Measurements from ENCODE around the gene IGFBP1.

DNA sequence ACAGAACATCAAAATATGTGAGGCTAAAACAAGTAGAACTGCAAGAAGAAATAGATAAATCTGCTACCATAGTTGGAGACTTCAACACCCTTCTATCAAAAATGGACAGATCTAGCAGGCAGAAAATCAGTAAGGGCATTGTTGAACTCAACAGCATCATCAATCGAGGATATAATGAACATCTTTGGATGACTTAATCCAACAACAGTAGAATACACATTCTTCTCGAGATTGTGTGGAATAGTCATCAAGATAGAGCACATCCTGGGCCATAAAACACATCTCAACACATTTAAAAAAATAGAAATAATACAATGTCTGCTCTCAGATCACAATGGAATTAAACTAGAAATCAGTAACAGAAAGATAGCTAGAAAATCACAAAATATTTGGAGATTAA is 9.9 kb downstream of the IGFBP1 start:
- TF ChIP-seq, protein P1, sequence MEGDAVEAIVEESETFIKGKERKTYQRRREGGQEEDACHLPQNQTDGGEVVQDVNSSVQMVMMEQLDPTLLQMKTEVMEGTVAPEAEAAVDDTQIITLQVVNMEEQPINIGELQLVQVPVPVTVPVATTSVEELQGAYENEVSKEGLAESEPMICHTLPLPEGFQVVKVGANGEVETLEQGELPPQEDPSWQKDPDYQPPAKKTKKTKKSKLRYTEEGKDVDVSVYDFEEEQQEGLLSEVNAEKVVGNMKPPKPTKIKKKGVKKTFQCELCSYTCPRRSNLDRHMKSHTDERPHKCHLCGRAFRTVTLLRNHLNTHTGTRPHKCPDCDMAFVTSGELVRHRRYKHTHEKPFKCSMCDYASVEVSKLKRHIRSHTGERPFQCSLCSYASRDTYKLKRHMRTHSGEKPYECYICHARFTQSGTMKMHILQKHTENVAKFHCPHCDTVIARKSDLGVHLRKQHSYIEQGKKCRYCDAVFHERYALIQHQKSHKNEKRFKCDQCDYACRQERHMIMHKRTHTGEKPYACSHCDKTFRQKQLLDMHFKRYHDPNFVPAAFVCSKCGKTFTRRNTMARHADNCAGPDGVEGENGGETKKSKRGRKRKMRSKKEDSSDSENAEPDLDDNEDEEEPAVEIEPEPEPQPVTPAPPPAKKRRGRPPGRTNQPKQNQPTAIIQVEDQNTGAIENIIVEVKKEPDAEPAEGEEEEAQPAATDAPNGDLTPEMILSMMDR (IDR thresholded peaks at IDR 0.05; ENCODE audit: insufficient read depth, low read length), result no peak
- no peak for TF ChIP-seq POLR2AphosphoS5 (IDR thresholded peaks at IDR 0.05; ENCODE audit: low read depth)
- TF ChIP-seq SPI1 (IDR thresholded peaks at IDR 0.05; ENCODE audit: borderline replicate concordance, low read depth), result no peak
- TF ChIP-seq, protein P2, sequence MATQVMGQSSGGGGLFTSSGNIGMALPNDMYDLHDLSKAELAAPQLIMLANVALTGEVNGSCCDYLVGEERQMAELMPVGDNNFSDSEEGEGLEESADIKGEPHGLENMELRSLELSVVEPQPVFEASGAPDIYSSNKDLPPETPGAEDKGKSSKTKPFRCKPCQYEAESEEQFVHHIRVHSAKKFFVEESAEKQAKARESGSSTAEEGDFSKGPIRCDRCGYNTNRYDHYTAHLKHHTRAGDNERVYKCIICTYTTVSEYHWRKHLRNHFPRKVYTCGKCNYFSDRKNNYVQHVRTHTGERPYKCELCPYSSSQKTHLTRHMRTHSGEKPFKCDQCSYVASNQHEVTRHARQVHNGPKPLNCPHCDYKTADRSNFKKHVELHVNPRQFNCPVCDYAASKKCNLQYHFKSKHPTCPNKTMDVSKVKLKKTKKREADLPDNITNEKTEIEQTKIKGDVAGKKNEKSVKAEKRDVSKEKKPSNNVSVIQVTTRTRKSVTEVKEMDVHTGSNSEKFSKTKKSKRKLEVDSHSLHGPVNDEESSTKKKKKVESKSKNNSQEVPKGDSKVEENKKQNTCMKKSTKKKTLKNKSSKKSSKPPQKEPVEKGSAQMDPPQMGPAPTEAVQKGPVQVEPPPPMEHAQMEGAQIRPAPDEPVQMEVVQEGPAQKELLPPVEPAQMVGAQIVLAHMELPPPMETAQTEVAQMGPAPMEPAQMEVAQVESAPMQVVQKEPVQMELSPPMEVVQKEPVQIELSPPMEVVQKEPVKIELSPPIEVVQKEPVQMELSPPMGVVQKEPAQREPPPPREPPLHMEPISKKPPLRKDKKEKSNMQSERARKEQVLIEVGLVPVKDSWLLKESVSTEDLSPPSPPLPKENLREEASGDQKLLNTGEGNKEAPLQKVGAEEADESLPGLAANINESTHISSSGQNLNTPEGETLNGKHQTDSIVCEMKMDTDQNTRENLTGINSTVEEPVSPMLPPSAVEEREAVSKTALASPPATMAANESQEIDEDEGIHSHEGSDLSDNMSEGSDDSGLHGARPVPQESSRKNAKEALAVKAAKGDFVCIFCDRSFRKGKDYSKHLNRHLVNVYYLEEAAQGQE (IDR thresholded peaks at IDR 0.05; ENCODE audit: insufficient replicate concordance, low read depth), result no peak
- TF ChIP-seq GABPA (IDR thresholded peaks at IDR 0.05; ENCODE audit: low read depth), result no peak
